ENCODE results near the gene FGD2. TPM values are rescaled to one million over a fixed set of nuclear protein-coding genes. Genes with fewer than 3 reads are reported as not detected.

Gene FGD2
- total and polyA plus RNA-seq, 9 of the 15 experiments (the other 6 are each of a cell fraction or from before 2014, with no cell fraction given): 0.09 TPM; not detected in 8

- peak; percentile 83; the same call in 1 of the 2 replicates for TF ChIP-seq HMGXB4 (CRISPR knock-in tag; IDR thresholded peaks at IDR 0.05)
- peak; percentile 76 to 85; a peak in 2 of 4 replicates for TF ChIP-seq UBTF (IDR thresholded peaks at IDR 0.05; ENCODE audit: borderline replicate concordance in 1 of 2, low read depth in 2 of 2, low read length in 2 of 2)
- TF ChIP-seq, protein P1, sequence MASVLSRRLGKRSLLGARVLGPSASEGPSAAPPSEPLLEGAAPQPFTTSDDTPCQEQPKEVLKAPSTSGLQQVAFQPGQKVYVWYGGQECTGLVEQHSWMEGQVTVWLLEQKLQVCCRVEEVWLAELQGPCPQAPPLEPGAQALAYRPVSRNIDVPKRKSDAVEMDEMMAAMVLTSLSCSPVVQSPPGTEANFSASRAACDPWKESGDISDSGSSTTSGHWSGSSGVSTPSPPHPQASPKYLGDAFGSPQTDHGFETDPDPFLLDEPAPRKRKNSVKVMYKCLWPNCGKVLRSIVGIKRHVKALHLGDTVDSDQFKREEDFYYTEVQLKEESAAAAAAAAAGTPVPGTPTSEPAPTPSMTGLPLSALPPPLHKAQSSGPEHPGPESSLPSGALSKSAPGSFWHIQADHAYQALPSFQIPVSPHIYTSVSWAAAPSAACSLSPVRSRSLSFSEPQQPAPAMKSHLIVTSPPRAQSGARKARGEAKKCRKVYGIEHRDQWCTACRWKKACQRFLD (CRISPR knock-in tag; IDR thresholded peaks at IDR 0.05): peak; percentile 64; the same call in 1 of the 2 replicates
- TF ChIP-seq SP2 (IDR thresholded peaks at IDR 0.05; ENCODE audit: extremely low read depth, low read depth, low read length, poor library complexity, severe bottlenecking): peak; percentile 15
- TF ChIP-seq ZNF239 (CRISPR knock-in tag; IDR thresholded peaks at IDR 0.05): no peak
- TF ChIP-seq PATZ1 (CRISPR knock-in tag; IDR thresholded peaks at IDR 0.05; ENCODE audit: borderline replicate concordance): no peak
- peak; percentile 94 for TF ChIP-seq ETS1 (conservative IDR thresholded peaks at IDR 0.05; ENCODE audit: control insufficient read depth, low read depth, low read length)
- peak; percentile 94 for TF ChIP-seq RBBP5 (IDR thresholded peaks at IDR 0.05; ENCODE audit: borderline replicate concordance, insufficient read depth, low read length, poor library complexity, severe bottlenecking)
- peak; percentile 92; the same call in 1 of the 2 replicates for TF ChIP-seq ILF3 (IDR thresholded peaks at IDR 0.05; ENCODE audit: borderline replicate concordance)
- peak; percentile 85 for TF ChIP-seq ESRRA (IDR thresholded peaks at IDR 0.05; ENCODE audit: borderline replicate concordance, low read depth)
Measured at GRCh38 chr6:36985808-36986703, 19.4 kb upstream of the FGD2 start, which contains the start of gene MTCH1 (continued).
